HG02678 (cell line): Measurements from ENCODE around the gene ACBD6.
A peak's percentile ranks its signal among the peaks of the same experiment; 100 is the strongest.

Experiments
- ATAC-seq: cut with Tn5 transposase; IDR thresholded peaks from one replicate; pipeline ENCODE4 v1.9.1; 2021; ENCODE audit warnings: mild to moderate bottlenecking, moderate library complexity; ENCODE audit not compliant: unreplicated experiment

Gene ACBD6

GRCh38 chr1:180257486-180257885 is 244.9 kb downstream of the ACBD6 start:
- no peak for ATAC-seq

GRCh38 chr1:180257028-180257386 is 245.4 kb downstream of the ACBD6 start:
- no peak for ATAC-seq

- no peak for ATAC-seq
Observed at GRCh38 chr1:180256341-180257027, 245.9 kb downstream of the ACBD6 start.

- no peak for ATAC-seq
Observed at GRCh38 chr1:180255536-180256340, 246.6 kb downstream of the ACBD6 start.

- no peak for ATAC-seq
Observed at GRCh38 chr1:180254854-180255253, 247.5 kb downstream of the ACBD6 start.

- ATAC-seq: no peak
Observed at GRCh38 chr1:180254496-180254819, 247.9 kb downstream of the ACBD6 start.

GRCh38 chr1:180253585-180254495 is 248.5 kb downstream of the ACBD6 start:
- ATAC-seq: no peak

GRCh38 chr1:180252638-180253536 is 249.5 kb downstream of the ACBD6 start:
- peak; percentile 77 for ATAC-seq

- ATAC-seq: no peak
Observed at GRCh38 chr1:180251526-180252305, 250.7 kb downstream of the ACBD6 start.

GRCh38 chr1:180250883-180251509 is 251.4 kb downstream of the ACBD6 start:
- no peak for ATAC-seq

GRCh38 chr1:180250499-180250770 is 251.9 kb downstream of the ACBD6 start:
- ATAC-seq: no peak

GRCh38 chr1:180249725-180250498 is 252.5 kb downstream of the ACBD6 start:
- no peak for ATAC-seq

GRCh38 chr1:180248731-180249681 is 253.4 kb downstream of the ACBD6 start:
- ATAC-seq: no peak

- ATAC-seq: no peak
Observed at GRCh38 chr1:180248176-180248575, 254.2 kb downstream of the ACBD6 start.

- ATAC-seq: no peak
Observed at GRCh38 chr1:180247580-180247979, 254.8 kb downstream of the ACBD6 start.

- no peak for ATAC-seq
Observed at GRCh38 chr1:180247061-180247460, 255.3 kb downstream of the ACBD6 start.

GRCh38 chr1:180246579-180246978 is 255.8 kb downstream of the ACBD6 start:
- no peak for ATAC-seq

- no peak for ATAC-seq
Observed at GRCh38 chr1:180244840-180245239, 257.5 kb downstream of the ACBD6 start.
